Measurements from ENCODE around the gene CALD1.

CALD1 gene

DNA sequence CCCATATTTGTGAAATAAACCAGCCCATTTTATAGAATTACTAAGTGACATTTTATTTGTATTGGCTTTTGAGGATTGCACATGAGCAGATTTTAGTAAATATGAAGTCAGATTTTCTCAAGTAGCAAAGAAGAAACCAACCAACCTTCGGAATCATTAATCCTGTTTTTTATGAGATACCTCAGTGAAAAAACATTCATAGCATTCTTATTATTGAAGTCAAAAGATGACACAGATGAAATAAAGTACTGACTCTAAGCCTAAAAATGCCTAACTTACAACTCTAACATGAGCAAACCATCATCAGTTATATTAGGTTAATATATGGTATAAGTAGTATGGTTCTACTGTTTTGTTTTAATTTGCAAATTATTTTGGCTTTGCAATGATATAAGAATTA is 147.0 kb downstream of the CALD1 start:
- DNase-seq (ENCODE audit: low read depth): no peak

GRCh38 chr7:134927076-134927475 is 147.6 kb downstream of the CALD1 start:
- no peak for DNase-seq (ENCODE audit: low read depth)

DNA sequence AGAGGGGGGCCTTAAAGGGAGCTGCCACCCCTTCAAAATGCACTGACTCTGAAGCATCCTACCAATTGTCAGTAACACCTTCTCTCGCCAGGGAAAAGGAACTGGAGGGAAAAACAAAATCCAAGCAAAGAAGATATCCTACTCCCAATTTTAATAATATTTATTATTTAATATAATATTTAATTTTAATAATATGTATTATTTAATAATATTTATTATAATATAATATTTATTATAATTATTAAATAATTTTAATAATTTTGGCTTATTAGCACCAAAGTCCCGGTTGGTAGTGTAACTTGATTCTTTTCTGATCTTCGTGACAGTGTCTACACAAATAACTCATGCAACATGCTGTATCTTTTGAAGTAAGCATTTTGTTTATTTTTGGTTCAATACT is 148.3 kb downstream of the CALD1 start:
- no peak for DNase-seq (ENCODE audit: low read depth)

GRCh38 chr7:134928554-134928953 is 149.1 kb downstream of the CALD1 start:
- DNase-seq (ENCODE audit: low read depth): no peak

GRCh38 chr7:134931487-134931886 is 152.1 kb downstream of the CALD1 start:
- DNase-seq (ENCODE audit: low read depth): no peak

- no peak for DNase-seq (ENCODE audit: low read depth)
Measured at GRCh38 chr7:134932707-134933370, 153.4 kb downstream of the CALD1 start.

GRCh38 chr7:134933460-134934068 is 154.1 kb downstream of the CALD1 start:
- no peak for DNase-seq (ENCODE audit: low read depth)

- DNase-seq (ENCODE audit: low read depth): no peak
Measured at GRCh38 chr7:134935701-134936100, 156.3 kb downstream of the CALD1 start.

GRCh38 chr7:134936893-134937510 is 157.6 kb downstream of the CALD1 start:
- DNase-seq (ENCODE audit: low read depth): no peak

GRCh38 chr7:134938141-134938540 is 158.7 kb downstream of the CALD1 start:
- no peak for DNase-seq (ENCODE audit: low read depth)

- DNase-seq (ENCODE audit: low read depth): no peak
Measured at GRCh38 chr7:134939136-134939535, 159.7 kb downstream of the CALD1 start.

DNA sequence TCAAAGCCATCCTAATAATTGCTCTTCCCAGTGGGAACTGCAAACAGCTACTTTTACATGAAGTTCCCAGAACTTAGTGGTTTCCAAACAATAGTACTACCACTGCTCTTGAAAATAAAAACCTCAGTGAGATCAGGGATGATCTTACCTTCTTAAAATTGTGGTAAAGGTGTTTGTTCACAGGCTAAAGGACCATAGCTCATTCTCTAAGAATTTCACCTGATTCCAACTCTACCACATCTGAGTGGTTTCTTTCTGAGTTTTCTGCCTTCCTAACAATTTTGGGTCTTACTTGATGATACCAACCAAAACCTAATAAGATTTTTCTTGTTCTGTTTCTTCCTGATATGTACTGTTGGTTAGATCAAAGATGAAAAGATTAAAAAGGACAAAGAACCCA is 161.3 kb downstream of the CALD1 start:
- DNase-seq (ENCODE audit: low read depth): no peak

GRCh38 chr7:134941185-134941900 is 161.9 kb downstream of the CALD1 start:
- DNase-seq (ENCODE audit: low read depth): no peak

DNA sequence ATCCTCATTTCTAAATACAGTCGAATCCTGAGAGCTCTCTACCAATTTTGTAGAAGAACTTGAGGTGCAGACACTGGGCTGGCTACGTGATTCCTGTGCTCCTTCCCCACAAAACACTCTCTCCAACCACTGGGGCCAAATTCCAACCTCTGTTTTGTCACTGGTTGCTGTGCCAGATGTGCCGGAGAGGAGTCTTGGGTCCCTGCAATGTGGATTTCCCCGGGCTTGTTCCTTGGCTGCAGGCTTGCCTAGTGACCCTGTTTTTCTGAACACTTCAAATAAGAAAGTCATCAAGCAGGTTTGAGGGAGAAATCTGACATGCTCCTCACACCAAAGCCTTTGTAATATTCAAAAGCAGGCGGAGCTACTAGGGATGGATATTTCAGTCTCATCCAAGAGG is 162.5 kb downstream of the CALD1 start:
- DNase-seq (ENCODE audit: low read depth): no peak

DNA sequence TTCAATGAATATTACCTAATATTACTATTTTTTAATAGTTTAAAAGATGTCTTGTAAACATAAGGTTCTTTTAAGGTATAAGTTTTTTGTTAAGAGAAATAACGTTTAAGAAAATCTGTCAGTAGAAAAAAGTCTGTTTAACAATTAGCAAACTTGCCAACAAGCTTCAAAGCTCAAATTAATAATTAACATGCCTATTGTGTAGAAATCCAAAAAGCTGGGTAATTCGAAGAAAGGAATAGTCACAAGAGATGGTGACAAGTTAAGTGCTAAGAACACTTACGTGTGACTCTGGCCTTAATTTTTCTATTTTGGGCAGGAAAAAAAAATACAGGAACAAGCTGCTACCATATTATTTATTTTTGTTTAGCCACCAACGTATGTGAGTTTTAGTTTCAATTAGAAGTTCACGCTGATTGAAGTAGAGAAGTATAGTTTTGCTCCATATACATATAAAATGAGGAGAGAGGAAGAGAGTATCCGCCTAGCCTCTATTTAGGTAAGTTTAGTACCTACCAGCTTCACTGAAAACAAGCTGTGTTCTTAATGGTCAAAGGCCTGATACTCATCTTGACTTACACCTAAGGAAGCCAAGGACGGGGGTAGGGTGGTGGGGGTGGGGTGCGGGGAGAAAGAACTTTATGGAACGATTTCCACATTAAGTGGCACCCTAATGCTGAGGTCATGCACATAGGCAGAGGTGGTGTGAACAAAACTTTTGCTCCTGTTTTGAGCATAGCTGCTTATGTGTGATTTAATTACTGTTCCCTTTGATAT is 163.4 kb downstream of the CALD1 start:
- DNase-seq (ENCODE audit: low read depth): no peak

GRCh38 chr7:134943785-134944400 is 164.5 kb downstream of the CALD1 start:
- DNase-seq (ENCODE audit: low read depth): no peak

- DNase-seq (ENCODE audit: low read depth): no peak
Measured at GRCh38 chr7:134945691-134946090, 166.3 kb downstream of the CALD1 start.

- no peak for DNase-seq (ENCODE audit: low read depth)
Measured at GRCh38 chr7:134946260-134946659, 166.8 kb downstream of the CALD1 start.

- DNase-seq (ENCODE audit: low read depth): no peak
Measured at GRCh38 chr7:134947329-134947728, 167.9 kb downstream of the CALD1 start.

DNA sequence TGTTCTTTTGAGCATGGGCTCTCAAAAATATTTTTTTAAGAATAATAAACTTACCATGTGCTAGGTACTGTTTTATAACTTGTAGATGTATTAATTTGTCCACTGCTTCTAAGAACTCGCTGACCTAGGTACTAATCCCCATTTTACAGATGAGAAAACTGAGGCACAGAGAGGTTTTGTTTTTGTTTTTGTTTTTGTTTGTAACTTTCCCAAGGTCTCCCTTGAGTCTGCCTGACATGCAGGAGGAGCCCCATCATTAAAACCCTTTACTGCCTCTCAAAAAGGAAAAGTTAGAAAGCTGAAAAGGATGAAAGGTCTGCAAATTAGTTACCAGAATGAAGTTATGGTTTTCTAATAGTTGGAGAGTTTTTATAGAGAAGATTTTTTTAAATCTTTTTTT is 168.4 kb downstream of the CALD1 start:
- DNase-seq (ENCODE audit: low read depth): no peak

DNA sequence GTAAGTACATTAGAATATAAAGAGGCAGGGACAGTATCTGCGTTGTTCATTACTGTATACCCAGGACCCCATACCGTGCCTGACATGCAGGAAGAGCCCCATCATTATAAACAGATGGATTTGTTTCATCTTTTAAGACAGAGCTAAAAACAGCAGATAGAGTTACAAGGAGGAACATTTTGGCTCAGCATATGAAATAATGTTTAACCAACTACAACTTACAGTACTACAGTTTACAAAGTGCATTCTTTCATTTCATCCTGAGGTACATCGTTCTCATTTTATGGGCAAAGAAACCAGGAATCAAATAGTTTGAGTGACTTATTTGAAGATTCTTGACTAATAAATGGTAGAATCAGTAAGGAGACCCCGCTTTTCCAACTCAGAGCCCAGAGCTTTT is 168.8 kb downstream of the CALD1 start:
- DNase-seq (ENCODE audit: low read depth): no peak

DNA sequence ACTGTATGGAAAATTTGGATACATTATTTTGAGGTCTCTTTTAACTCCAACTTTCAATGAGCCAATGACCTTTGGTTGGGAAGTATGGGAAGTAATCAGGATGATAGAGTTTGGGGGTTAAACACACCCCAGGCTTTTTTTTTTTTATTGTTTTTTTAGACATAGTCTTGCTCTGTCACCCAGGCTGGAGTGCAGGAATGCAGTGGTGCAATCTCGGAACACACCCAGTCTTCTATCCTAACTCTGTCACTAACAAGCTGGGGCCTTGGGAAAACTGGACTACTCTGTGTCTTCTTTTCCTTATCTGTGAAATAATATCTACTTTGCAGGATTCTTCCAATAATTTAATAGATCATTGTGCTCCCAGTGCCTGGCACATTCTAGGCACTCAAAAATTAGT is 169.3 kb downstream of the CALD1 start:
- DNase-seq (ENCODE audit: low read depth): no peak
